CD4-positive, alpha-beta T cell treated with Interleukin-21 for 1 hour (primary cell): Measurements from ENCODE around the gene SMAD7.

Experiments
- DNase-seq: peaks from one replicate; pipeline ENCODE4 v3.0.0-alpha.2; 2020

SMAD7 gene

GRCh38 chr18:48892146-48892855, 58.5 kb downstream of the SMAD7 start:
- DNase-seq: no peak

- no peak for DNase-seq
Observed at GRCh38 chr18:48891721-48892120, 59.0 kb downstream of the SMAD7 start.

DNA sequence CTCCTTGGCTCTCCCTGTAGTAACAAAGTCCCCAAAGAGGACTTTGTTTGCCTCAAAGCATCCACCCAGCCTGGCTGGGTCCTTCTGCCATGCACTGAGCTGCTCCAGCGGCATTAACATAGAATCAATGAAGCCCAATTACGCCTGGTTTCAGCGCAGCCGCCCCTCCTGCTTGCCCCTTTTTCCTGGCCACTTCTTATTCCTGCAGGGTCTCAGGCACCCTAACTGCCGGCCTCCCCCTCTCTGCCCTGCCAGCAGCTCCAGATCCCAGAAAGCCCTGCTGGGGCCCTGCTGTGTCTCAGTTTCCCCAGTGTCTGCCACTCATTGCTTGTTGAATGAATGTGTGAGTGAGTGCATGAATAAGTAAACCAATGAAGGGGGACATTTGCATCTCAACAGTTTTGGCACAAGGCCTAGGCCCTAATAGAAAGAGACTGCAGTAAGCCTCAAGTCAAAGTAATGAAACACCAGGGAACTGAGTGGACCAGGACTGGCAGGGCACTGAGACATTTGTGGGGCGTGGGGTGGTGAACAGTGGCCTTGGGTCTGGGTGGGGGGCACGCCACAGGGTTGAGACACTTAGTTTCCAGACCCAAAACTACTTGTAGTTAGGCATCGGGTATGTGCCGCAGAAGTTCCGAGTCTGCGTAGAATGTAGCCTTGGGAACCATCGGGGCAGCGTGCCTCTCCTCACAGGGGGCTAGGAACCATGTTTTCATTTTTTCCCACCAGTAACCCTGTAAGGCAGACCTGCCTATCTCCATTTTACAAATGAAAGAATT, 60.6 kb downstream of the SMAD7 start:
- no peak for DNase-seq

GRCh38 chr18:48889115-48889941, 61.4 kb downstream of the SMAD7 start:
- no peak for DNase-seq

DNA sequence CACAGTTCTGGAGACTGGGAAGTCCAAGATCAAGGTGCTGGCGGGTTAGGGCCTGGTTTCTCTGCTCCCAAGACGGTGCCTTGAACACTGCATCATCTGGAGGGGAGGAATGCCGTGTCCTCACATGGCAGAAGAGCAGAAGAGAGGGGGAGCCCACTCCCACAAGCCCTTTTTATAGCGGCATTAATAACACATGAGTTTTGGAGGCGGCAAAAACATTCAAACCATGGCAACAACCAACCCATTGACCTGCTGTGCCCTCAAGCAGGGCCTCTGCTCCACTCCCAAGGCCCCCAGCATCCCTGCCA, 62.0 kb downstream of the SMAD7 start:
- no peak for DNase-seq

- no peak for DNase-seq
Observed at GRCh38 chr18:48887905-48888772, 62.6 kb downstream of the SMAD7 start.

- no peak for DNase-seq
Observed at GRCh38 chr18:48887294-48887904, 63.4 kb downstream of the SMAD7 start.

DNA sequence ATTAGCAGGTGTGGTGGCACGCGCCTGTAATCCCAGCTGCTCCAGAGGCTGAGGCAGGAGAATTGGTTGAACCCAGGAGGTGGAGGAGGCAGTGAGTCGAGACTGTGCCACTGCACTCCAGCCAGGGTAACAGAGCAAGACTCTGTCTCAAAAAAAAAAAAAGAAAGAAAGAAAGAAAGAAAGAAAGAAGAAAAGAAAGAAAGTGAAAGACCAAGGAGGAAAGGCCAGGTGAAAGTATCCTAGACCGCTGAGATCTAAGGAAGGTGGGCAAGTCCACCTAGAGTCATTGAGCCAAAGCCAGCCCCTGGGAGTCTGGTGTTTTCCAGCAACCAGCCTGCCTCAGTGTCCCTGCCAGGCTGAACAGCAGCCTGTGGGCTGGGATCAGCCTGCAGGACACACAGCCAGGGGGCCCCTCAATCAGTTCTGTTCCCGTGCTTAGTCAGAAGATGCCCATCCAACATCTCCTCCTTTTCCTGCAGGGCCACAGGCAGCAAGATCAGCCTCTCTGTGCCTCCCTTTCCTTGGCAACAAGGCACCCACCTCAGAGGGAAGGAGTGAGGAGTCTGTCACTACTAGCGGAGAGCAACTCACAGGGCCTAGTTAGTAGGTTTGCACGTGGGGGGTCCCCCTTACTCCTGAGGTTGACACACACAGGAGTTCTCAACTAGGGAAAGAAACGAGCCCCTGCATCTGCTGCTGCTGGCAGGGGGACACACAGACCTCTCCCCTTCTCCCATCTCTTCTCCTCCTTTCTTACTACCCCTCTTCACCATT, 64.1 kb downstream of the SMAD7 start:
- DNase-seq: no peak

DNA sequence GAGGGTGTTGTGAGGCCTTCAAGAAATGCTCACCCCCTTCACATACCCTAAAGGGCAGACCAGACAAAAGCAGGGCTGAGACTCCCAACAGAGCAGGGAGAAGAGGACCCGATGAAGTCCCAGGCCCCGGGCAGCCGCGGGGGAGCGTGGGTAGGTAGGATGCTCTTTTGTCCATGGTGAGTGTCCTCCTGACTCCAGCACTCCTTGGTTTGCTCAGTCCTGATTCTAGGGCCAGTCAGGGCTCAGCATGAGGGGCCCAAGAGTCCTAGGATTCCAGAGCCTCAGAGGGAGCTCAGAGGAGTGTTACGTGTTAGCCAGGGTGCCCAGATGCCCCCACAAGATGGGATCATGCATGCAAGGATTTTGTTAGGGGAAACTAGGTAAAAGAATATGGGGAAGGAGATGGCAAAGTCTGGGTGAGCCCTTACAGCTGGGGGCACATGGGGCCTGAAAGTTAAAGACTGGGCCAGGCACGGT, 64.8 kb downstream of the SMAD7 start:
- DNase-seq: no peak

GRCh38 chr18:48885266-48885923, 65.4 kb downstream of the SMAD7 start:
- DNase-seq: no peak

GRCh38 chr18:48884771-48885170, 66.0 kb downstream of the SMAD7 start:
- DNase-seq: no peak

DNA sequence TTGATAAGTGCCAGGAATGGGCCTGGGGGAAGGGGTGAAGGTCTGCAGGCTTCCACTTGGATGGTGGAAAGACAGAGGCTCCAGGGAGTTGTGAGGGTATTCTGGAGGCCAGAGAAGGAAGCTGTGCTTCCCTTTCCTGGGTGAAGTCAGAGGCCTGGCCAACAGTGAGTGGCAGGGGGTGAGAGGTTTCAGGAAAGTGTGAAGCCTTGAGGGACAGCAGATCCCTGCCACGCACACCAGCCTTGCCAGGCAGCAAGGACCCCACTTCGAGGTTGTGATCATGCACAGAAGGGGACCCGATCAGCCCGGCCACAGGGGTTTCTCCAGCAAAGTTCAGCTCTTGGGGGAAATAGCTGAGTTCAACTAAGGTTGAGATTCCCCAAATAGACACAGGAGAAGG, 66.5 kb downstream of the SMAD7 start:
- no peak for DNase-seq

DNA sequence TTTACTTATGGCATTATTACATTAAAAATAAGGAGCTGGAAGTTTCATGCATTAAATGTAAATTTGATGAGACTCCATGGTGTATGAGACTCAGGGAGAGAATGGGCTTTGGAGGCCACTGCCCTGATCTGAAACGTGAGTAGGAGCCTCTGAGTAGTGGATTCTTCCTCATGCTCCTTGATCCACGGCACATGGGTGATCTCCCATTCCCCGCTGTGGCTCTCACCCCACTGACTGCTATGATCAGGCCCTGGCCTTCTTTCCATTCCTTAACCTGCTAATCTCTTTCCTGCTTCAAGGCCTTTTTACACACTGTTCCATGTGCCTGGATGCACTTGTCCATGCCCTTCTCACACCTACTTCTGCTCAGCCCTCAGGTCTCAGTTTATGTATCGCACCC, 68.4 kb downstream of the SMAD7 start:
- no peak for DNase-seq

- DNase-seq: no peak
Observed at GRCh38 chr18:48880931-48881330, 69.8 kb downstream of the SMAD7 start.

DNA sequence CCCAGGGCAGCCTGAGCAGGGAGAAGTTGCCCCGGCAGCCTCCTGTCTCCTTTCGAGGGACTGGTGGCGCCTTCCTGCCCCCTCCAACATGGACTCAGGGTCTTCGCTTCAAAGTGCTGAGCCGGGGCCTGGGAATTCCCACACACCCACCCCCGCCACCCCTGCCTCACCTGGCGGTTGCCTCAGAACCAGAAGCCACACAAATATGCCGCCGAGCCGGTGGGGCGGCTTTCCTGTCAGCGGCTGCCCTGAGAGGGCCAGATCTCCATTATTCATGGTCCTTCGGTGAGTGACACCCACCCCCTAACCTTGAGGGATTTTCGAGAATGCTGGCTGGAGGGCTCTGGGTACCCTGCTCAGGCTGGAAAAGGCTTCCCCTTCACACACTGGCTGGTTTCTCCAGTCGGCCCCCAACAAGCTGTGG, 71.7 kb downstream of the SMAD7 start:
- DNase-seq: no peak

- DNase-seq: no peak
Observed at GRCh38 chr18:48878471-48878870, 72.3 kb downstream of the SMAD7 start.

DNA sequence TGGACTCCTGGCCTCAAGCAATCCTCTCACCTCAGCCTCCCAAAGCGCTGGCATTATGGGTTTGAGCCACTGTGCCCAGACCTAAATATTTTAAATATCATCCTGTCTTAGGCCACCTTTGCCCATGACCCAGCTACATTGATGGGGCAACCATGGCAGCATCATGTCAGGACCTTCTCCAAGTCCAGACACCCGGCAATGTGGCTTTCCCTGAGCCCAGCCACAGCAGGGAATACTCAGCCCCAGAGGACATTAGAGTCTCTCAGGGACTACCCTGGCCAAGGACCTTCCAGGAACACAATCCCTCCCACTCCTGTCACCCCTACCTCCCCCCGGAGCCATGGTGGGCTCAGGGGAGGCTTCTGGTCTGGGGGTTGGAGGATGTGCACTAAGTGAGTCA, 72.8 kb downstream of the SMAD7 start:
- DNase-seq: no peak

DNA sequence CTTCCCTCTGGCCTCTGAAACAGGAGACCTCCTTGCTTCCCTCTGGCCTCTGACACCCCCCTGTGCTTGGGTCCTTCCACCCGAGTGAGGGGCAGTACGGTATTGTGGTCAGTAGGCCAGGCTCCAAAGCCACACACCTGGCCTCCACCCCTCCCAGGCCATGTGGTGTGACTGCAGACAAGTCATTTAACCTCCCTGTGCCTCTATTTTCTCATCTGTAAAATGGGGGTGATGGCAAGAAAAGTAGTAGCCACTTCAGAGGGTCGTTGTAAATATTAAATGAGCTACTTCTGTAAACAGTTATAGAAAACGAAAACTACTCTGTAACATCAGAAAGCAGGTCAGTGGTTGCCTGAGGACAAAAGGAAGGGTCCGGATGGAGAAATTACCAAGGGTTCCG, 74.2 kb downstream of the SMAD7 start:
- no peak for DNase-seq

DNA sequence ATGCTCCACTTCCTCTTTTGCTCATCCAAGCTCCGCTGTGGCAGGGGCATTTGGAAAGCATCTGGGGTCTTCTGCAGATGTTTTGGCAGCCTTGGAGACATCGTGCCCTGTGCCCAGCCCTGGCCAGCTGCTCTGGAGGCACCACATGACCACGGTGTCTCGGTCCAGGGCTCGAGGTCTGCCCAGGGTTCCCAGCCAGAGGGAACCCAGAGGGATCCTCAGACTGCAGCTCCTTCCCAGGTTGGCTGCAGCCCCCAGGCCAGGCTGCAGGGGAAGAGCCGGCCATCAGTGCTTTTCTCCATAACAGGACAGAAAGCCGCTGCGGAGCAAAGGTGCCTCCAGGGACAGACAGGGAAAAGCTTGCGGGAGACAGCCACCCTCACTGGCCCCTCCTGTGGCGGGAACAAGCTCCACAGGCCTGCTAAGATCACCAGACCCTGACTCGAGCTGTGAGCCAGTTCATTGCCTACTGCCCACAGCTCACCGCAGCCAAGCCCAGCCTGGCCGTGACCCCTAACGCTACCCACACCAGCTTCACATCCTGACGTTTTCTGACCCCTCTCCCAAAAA, 74.7 kb downstream of the SMAD7 start:
- DNase-seq: no peak

GRCh38 chr18:48875314-48875941, 75.3 kb downstream of the SMAD7 start:
- no peak for DNase-seq
